ENCODE measurements around the gene KIAA0319L.
"Not testable (repeated sequence)": the region's sequence is repeated elsewhere in the genome, so short reads cannot be mapped to it uniquely, and the experiment has no call there.

Gene KIAA0319L

DNA sequence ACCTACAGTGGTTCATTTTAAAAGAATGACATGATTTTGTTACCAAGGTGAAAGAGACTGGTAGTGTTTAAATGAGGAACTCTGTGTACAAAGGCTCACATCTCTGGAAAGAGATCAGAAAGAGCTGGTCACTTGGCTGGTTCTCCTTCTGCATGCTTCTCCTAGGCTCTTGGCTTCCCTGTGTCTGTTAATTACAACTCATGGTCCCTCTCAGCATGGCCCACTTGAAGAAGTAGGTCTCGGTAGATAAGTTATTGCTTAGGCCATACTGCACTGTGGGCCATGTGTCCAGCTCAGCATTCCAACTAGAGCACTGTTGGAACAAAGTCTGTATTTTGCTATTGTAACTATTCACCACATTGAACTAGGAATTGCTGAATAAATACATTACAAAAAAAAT is 91.1 kb downstream of the KIAA0319L start:
- POLR2A ChIA-PET = no interaction called here
- CTCF ChIA-PET = no interaction called here
- TF ChIP-seq CTBP1 (IDR thresholded peaks at IDR 0.05; ENCODE audit: borderline replicate concordance) = no peak
- TF ChIP-seq TARDBP (IDR thresholded peaks at IDR 0.05) = no peak
- TF ChIP-seq, protein P1, sequence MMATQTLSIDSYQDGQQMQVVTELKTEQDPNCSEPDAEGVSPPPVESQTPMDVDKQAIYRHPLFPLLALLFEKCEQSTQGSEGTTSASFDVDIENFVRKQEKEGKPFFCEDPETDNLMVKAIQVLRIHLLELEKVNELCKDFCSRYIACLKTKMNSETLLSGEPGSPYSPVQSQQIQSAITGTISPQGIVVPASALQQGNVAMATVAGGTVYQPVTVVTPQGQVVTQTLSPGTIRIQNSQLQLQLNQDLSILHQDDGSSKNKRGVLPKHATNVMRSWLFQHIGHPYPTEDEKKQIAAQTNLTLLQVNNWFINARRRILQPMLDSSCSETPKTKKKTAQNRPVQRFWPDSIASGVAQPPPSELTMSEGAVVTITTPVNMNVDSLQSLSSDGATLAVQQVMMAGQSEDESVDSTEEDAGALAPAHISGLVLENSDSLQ (IDR thresholded peaks at IDR 0.05) = no peak
- TF ChIP-seq ARNT (IDR thresholded peaks at IDR 0.05) = no peak
- TF ChIP-seq NFRKB (IDR thresholded peaks at IDR 0.05) = no peak
- no peak for TF ChIP-seq SUZ12 (IDR thresholded peaks at IDR 0.05)
- no peak for TF ChIP-seq ZNF384 (IDR thresholded peaks at IDR 0.05)
- no peak for TF ChIP-seq L3MBTL2 (conservative IDR thresholded peaks at IDR 0.05)
- TF ChIP-seq HDGF (IDR thresholded peaks at IDR 0.05; ENCODE audit: borderline replicate concordance) = no peak
- TF ChIP-seq FOXK2 (IDR thresholded peaks at IDR 0.05) = no peak
- TF ChIP-seq FOXA1 (IDR thresholded peaks at IDR 0.05) = no peak
- no peak for TF ChIP-seq ELF4 (IDR thresholded peaks at IDR 0.05)
- TF ChIP-seq SP1 (IDR thresholded peaks at IDR 0.05) = no peak
- no peak for TF ChIP-seq BHLHE40 (IDR thresholded peaks at IDR 0.05; ENCODE audit: borderline replicate concordance)
- TF ChIP-seq LEF1 (IDR thresholded peaks at IDR 0.05; ENCODE audit: borderline replicate concordance) = no peak
- DNase-seq (ENCODE audit: extremely low spot score) = no peak

DNA sequence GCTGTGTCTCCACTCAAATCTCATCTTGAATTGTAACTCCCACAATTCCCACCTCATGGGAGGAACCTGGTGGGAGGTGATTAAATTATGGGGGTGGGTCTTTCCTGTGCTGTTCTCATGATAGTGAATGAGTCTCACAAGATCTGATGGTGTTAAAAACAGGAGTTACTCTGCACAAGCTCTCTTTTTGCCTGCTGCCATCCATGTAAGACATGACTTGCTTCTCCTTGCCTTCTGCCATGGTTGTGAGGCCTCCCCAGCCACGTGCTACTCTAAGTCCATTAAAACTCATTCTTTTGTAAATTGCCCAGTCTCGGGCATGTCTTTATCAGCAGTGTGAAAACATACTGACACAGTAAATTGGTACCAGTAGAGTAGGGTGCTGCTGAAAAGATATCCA is 93.5 kb downstream of the KIAA0319L start:
- CTCF ChIA-PET; DNase-seq (ENCODE audit: extremely low spot score): not testable (repeated sequence)
- POLR2A ChIA-PET = interaction anchor here (1.0 kb wide), 1 partner anchor 93 kb away, joined by 3 read pairs; no protein-coding TSS in a partner anchor

DNA sequence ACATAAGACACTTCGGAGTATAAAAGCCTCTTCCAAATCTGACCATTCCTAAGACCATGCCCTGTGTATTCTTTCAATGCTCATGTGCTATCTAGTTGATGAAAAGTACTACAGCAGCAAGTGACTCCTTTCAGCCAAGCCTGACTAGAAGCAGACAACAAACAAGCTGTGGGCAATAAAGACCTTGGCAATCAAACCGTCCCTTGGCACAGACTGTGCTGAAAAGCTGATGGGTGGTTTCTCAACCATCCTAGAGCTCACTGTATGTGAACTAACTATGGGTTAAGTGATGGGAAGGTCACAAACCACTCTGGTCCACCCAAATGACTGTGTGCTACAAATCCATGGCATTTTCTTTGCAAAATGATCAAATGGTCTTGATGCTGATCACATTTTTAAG is 94.0 kb downstream of the KIAA0319L start:
- ChIA-PET POLR2A (interaction anchor here (1.0 kb wide), 1 partner anchor 93 kb away, joined by 3 read pairs; no protein-coding TSS in a partner anchor), CTCF (no interaction called here)
- DNase-seq (ENCODE audit: extremely low spot score) = no peak
- TF ChIP-seq, protein P1 (IDR thresholded peaks at IDR 0.05) = no peak
- no peak for TF ChIP-seq FOXA1 (IDR thresholded peaks at IDR 0.05)
- TF ChIP-seq ELF4 (IDR thresholded peaks at IDR 0.05) = no peak
- TF ChIP-seq SP1 (IDR thresholded peaks at IDR 0.05) = no peak
- no peak for TF ChIP-seq HDGF (IDR thresholded peaks at IDR 0.05; ENCODE audit: borderline replicate concordance)
- TF ChIP-seq LEF1 (IDR thresholded peaks at IDR 0.05; ENCODE audit: borderline replicate concordance) = no peak
- TF ChIP-seq NFRKB (IDR thresholded peaks at IDR 0.05) = no peak
- TF ChIP-seq ZNF384 (IDR thresholded peaks at IDR 0.05) = no peak
- TF ChIP-seq TARDBP (IDR thresholded peaks at IDR 0.05) = no peak
- TF ChIP-seq ARNT (IDR thresholded peaks at IDR 0.05) = no peak
- TF ChIP-seq SUZ12 (IDR thresholded peaks at IDR 0.05) = no peak
- no peak for TF ChIP-seq FOXK2 (IDR thresholded peaks at IDR 0.05)
- no peak for TF ChIP-seq CTBP1 (IDR thresholded peaks at IDR 0.05; ENCODE audit: borderline replicate concordance)
- TF ChIP-seq BHLHE40 (IDR thresholded peaks at IDR 0.05; ENCODE audit: borderline replicate concordance) = no peak
- TF ChIP-seq FOXM1 (IDR thresholded peaks at IDR 0.05; ENCODE audit: borderline replicate concordance) = no peak
- TF ChIP-seq L3MBTL2 (conservative IDR thresholded peaks at IDR 0.05) = no peak

DNA sequence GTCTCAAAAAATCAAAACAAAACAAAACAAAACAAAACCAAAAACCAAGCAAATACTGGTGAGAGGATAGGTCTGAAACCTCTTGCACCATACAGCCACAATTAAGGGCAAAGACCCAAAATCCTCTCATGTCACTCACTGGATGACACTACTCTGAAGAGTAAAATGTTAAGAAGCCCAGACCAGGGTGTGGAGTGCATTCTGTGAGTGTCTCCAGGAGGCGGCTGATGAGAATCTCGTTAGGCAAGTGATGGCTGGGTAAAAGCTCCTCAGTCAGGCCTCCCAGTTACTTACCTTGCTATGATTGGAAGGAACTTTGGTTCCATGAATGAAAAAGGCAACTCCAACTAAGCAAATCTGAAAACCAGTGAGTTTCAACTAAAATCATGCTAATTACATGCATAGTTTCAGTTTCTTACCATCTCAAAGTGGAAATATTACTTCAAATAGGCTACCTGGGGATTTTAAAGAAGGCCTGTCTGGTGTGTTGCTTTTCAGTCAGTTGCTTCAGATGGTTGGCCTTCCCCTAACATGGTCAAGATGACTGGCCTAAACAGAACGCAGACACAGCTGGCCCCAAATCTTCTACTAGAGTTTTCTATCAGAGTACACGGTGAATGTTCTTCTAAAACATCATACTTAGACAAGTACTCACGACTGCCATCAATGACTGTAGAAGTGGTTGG is 95.1 kb downstream of the KIAA0319L start:
- TF ChIP-seq, protein P1 (IDR thresholded peaks at IDR 0.05) = no peak
- TF ChIP-seq ZNF384 (IDR thresholded peaks at IDR 0.05) = no peak
- POLR2A ChIA-PET = no interaction called here
- no peak for DNase-seq (ENCODE audit: extremely low spot score)
- CTCF ChIA-PET = no interaction called here

DNA sequence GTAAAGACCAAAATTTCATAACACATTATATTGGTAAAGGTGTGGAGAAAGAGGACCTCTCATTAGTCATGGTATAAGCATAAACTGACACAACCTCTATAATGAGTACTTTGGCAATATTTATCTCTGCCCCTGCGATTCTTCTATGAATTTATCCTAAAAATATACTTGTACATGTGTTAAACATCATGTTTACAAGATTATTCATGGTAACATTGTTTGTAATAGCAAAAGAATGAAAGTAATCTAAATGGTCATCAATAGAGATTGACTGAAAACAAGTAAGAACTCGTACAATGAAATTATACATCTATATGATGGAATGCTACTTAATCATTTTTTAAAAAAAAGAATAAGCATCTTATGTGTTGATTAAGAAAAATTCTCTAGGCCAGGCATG is 96.4 kb downstream of the KIAA0319L start:
- TF ChIP-seq FOXK2 (IDR thresholded peaks at IDR 0.05) (no peak), L3MBTL2 (conservative IDR thresholded peaks at IDR 0.05) (no peak), CTBP1 (IDR thresholded peaks at IDR 0.05; ENCODE audit: borderline replicate concordance) (no peak), ELF4 (IDR thresholded peaks at IDR 0.05) (no peak), SP1 (IDR thresholded peaks at IDR 0.05) (no peak), NFRKB (IDR thresholded peaks at IDR 0.05) (no peak), LEF1 (IDR thresholded peaks at IDR 0.05; ENCODE audit: borderline replicate concordance) (no peak), SUZ12 (IDR thresholded peaks at IDR 0.05) (no peak), BHLHE40 (IDR thresholded peaks at IDR 0.05; ENCODE audit: borderline replicate concordance) (no peak), HDGF (IDR thresholded peaks at IDR 0.05; ENCODE audit: borderline replicate concordance) (no peak), FOXA1 (IDR thresholded peaks at IDR 0.05) (no peak), TARDBP (IDR thresholded peaks at IDR 0.05) (no peak), ARNT (IDR thresholded peaks at IDR 0.05) (no peak), FOXM1 (IDR thresholded peaks at IDR 0.05; ENCODE audit: borderline replicate concordance) (no peak), ZNF384 (IDR thresholded peaks at IDR 0.05) (no peak)
- TF ChIP-seq, protein P1 (IDR thresholded peaks at IDR 0.05) = no peak
- POLR2A ChIA-PET = no interaction called here
- DNase-seq (ENCODE audit: extremely low spot score) = no peak
- CTCF ChIA-PET = interaction anchor here (0.9 kb wide), 1 partner anchor 10 kb away, joined by 3 read pairs; no protein-coding TSS in a partner anchor

DNA sequence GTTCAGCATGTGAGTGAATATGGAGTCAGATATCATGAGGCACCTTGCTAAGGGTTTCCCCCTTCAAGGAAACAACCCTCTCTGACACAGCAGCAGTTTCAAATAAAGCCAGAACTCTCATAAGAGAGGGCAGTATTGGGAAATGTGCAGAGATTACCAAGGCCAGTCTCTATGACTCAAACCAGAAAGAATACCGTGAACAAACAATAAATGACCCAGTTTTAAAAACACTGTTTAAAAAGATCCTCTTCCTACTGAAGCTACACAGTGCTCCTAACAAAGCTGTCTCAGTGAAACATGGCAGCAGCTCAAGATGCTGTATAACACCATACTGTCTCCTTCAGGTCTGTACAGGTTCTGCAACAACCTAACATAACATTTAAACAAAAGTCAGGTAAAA is 102.6 kb downstream of the KIAA0319L start:
- no peak for DNase-seq (ENCODE audit: extremely low spot score)
- ChIA-PET POLR2A (no interaction called here), CTCF (interaction anchor here (0.9 to 1.4 kb wide), 3 partner anchors 19 to 113 kb away, joined by 4 read pairs; no protein-coding TSS in a partner anchor)
- TF ChIP-seq NFRKB (IDR thresholded peaks at IDR 0.05) (no peak), L3MBTL2 (conservative IDR thresholded peaks at IDR 0.05) (no peak), ELF4 (IDR thresholded peaks at IDR 0.05) (no peak), SUZ12 (IDR thresholded peaks at IDR 0.05) (no peak), FOXK2 (IDR thresholded peaks at IDR 0.05) (no peak), SP1 (IDR thresholded peaks at IDR 0.05) (no peak), LEF1 (IDR thresholded peaks at IDR 0.05; ENCODE audit: borderline replicate concordance) (no peak), CTBP1 (IDR thresholded peaks at IDR 0.05; ENCODE audit: borderline replicate concordance) (no peak), ARNT (IDR thresholded peaks at IDR 0.05) (no peak), BHLHE40 (IDR thresholded peaks at IDR 0.05; ENCODE audit: borderline replicate concordance) (no peak)
